Fibroblast of villous mesenchyme (primary cell): ENCODE measurements around the gene ABCC2. TPM values are rescaled to one million over a fixed set of nuclear protein-coding genes. Genes with fewer than 3 reads are reported as not detected.

Source experiments
- DNase-seq: peaks from one replicate; pipeline ENCODE4 v3.0.0-alpha.2; 2010; ENCODE audit warnings: low read depth
- H3K4me3 ChIP-seq: 2 replicates; pipeline ENCODE4 v1.5.1; 2011; ENCODE audit warnings: low read depth, mild to moderate bottlenecking, low read length
- CTCF ChIP-seq: IDR thresholded peaks from 2 replicates; pipeline ENCODE4 v1.5.1; 2012; ENCODE audit warnings: low read depth, mild to moderate bottlenecking, low read length; ENCODE audit not compliant: insufficient read depth
- total RNA-seq: library from RNA; depleted of rRNA; stranded (reverse); fragments of >200 nt; gene quantifications from 2 replicates; pipeline ENCODE4 v1.2.3, GENCODE V29; 2012

ABCC2 gene
- total RNA-seq, 1 donor: 0.43 TPM

- no peak overlapping the region for H3K4me3 ChIP-seq
- no peak for TF ChIP-seq CTCF
- no peak for DNase-seq
Observed at GRCh38 chr10:99850021-99850766, 67.8 kb downstream of the ABCC2 start.

- DNase-seq: no peak
- TF ChIP-seq CTCF: no peak
- no peak overlapping the region for H3K4me3 ChIP-seq
Observed at GRCh38 chr10:99850767-99851340, 68.4 kb downstream of the ABCC2 start.

GRCh38 chr10:99851825-99852224 is 69.4 kb downstream of the ABCC2 start:
- no peak overlapping the region for H3K4me3 ChIP-seq
- no peak for TF ChIP-seq CTCF

GRCh38 chr10:99852481-99853213 is 70.2 kb downstream of the ABCC2 start:
- H3K4me3 ChIP-seq: no peak overlapping the region
- no peak for TF ChIP-seq CTCF

More at GRCh38 chr10:99851825-99852224, 69.4 kb downstream of the ABCC2 start:
- DNase-seq: no peak

GRCh38 chr10:99853655-99854054 is 71.2 kb downstream of the ABCC2 start:
- no peak for TF ChIP-seq CTCF
- H3K4me3 ChIP-seq: no peak overlapping the region
- DNase-seq: no peak

More at GRCh38 chr10:99852481-99853213, 70.2 kb downstream of the ABCC2 start:
- peak; percentile 43 for DNase-seq

GRCh38 chr10:99854860-99855259 is 72.4 kb downstream of the ABCC2 start:
- peak; percentile 81 for DNase-seq
- H3K4me3 ChIP-seq: no peak overlapping the region
- TF ChIP-seq CTCF: peak; percentile 74
